Neutrophil (primary cell): Measurements from ENCODE around the gene MMP17.
"Not testable (repeated sequence)": the region's sequence is repeated elsewhere in the genome, so short reads cannot be mapped to it uniquely, and the experiment has no call there.

Experiments
- H3K27ac ChIP-seq: fragments of 200-600 bp; sonication (generic); 2 replicates; pipeline ENCODE4 v1.5.1; 2016; ENCODE audit warnings: mild to moderate bottlenecking, moderate library complexity
- H3K27me3 ChIP-seq: fragments of 200-600 bp; sonication (generic); 2 replicates; pipeline ENCODE4 v1.6.0; 2016; ENCODE audit warnings: mild to moderate bottlenecking
- H3K36me3 ChIP-seq: fragments of 200-600 bp; sonication (generic); 2 replicates; pipeline ENCODE4 v1.5.1; 2017
- H3K4me1 ChIP-seq, 2 experiments: fragments of 200-600 bp in 1 of 2; sonication (generic) in 1 of 2; 1 replicate in 1 of 2; 2 replicates in 1 of 2; pipeline versions ENCODE4 v1.5.1 to v1.6.1; 2013 to 2016; ENCODE audit warnings: low read depth in 1 of 2, low read length in 1 of 2, mild to moderate bottlenecking in 1 of 2, moderate library complexity in 1 of 2; ENCODE audit not compliant: control insufficient read depth in 1 of 2, insufficient read depth in 1 of 2
- H3K4me3 ChIP-seq, 2 experiments: fragments of 200-600 bp in 1 of 2; sonication (generic) in 1 of 2; 1 replicate in 1 of 2; 2 replicates in 1 of 2; pipeline ENCODE4 v1.5.1; 2013 to 2016; ENCODE audit warnings: low read depth in 1 of 2, low read length in 1 of 2, mild to moderate bottlenecking in 1 of 2, moderate library complexity in 1 of 2
- H3K9me3 ChIP-seq: fragments of 200-600 bp; sonication (generic); 2 replicates; pipeline ENCODE4 v1.5.1; 2016
- CTCF ChIP-seq: fragments of 200-600 bp; sonication (generic); IDR thresholded peaks from 2 replicates; pipeline ENCODE4 v1.5.1; 2016; ENCODE audit warnings: antibody characterized with exemption

Gene MMP17

DNA sequence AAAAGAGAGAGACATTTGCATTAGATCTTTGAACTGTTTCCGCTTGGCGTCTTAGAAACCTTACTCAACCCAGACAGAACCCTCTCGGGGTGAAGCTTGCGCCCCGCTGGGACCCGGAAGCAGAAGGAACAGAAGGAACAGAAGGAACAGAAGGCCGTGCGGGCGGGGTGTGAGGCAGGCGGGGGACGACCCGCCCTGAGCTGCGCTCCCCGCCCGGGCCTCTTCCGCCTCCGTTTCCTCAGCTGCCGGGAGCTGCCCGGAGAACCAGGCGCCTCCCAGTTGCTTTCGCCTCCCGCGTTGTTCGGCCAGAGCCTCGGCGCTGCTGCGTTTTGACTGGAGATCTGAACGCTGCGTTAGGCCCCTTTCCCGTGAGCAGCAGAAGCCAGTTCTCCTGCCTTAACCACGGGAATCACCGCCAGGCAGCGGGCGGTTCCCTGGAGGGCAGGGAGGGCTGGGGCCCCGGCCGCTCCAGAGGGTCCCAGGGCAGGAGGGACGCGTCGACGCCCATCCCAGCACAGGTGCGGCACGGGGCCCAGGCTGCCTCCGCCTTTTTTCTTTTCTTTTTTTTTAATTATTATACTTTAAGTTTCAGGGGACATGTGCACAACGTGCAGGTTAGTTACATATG, 19.3 kb upstream of the MMP17 start:
- H3K4me3 ChIP-seq, result peak overlapping the region; percentile 31 to 54

DNA sequence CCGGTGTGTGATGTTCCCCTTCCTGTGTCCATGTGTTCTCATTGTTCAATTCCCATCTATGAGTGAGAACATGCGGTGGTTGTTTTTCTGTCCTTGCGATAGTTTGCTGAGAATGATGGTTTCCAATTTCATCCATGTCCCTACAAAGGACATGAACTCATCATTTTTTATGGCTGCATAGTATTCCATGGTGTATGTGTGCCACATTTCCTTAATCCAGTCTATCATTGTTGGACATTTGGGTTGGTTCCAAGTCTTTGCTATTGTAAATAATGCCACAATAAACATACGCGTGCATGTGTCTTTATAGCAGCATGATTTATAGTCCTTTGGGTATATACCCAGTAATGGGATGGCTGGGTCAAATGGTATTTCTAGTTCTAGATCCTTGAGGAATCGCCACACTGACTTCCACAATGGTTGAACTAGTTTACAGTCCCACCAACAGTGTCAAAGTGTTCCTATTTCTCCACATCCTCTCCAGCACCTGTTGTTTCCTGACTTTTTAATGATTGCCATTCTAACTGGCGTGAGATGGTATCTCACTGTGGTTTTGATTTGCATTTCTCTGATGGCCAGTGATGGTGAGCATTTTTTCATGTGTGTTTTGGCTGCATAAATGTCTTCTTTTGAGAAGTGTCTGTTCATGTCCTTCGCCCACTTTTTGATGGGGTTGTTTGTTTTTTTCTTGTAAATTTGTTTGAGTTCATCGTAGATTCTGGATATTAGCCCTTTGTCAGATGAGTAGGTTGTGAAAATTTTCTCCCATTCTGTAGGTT, 18.5 kb upstream of the MMP17 start:
- H3K27ac ChIP-seq, H3K4me1 ChIP-seq, H3K9me3 ChIP-seq, H3K4me3 ChIP-seq, H3K36me3 ChIP-seq, H3K27me3 ChIP-seq: not testable (repeated sequence)

More for the DNA sequence above, 19.3 kb upstream of the MMP17 start:
- Histone ChIP-seq H3K27ac (peak overlapping the region; percentile 51), H3K27me3 (no peaks in the 10 kb centered on the region), H3K9me3 (no peaks in the 10 kb centered on the region), H3K36me3 (no peaks in the 10 kb centered on the region), H3K4me1 (peaks cover 0 to 4% of the 10 kb centered on the region in 2 experiments)
- TF ChIP-seq CTCF, result no peak

- Histone ChIP-seq H3K27ac (no peak overlapping the region), H3K36me3 (no peaks in the 10 kb centered on the region), H3K4me1 (no peaks in the 10 kb centered on the region), H3K9me3 (no peaks in the 10 kb centered on the region), H3K27me3 (no peaks in the 10 kb centered on the region), H3K4me3 (no peak overlapping the region)
- TF ChIP-seq CTCF, result no peak
Observed at GRCh38 chr12:131810726-131811125, 17.5 kb upstream of the MMP17 start.

DNA sequence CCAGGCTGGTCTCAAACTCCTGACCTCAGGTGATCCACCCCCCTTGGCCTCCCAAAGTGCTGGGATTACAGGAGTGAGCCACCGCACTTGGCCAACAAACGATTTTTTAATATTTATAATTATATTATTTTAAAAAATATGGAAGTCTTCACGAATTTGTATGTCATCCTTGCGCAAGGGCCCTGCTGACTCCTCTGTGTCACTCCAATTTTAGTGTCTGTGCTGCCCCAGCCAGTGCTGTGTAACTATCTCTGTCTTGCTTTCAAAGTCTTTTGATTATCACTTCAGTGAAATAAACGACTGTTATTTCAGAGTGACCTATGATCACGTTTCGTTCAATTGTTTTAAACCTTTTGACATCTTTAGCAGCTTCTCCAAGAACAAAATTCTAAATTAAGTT, 13.1 kb upstream of the MMP17 start:
- H3K36me3 ChIP-seq, result no peaks in the 10 kb centered on the region
- H3K27me3 ChIP-seq, result no peaks in the 10 kb centered on the region
- H3K4me1 ChIP-seq, result peaks cover 21 to 30% of the 10 kb centered on the region in 2 experiments
- no peak overlapping the region for H3K27ac ChIP-seq
- no peak for TF ChIP-seq CTCF
- no peaks in the 10 kb centered on the region for H3K9me3 ChIP-seq
- H3K4me3 ChIP-seq, result no peak overlapping the region

DNA sequence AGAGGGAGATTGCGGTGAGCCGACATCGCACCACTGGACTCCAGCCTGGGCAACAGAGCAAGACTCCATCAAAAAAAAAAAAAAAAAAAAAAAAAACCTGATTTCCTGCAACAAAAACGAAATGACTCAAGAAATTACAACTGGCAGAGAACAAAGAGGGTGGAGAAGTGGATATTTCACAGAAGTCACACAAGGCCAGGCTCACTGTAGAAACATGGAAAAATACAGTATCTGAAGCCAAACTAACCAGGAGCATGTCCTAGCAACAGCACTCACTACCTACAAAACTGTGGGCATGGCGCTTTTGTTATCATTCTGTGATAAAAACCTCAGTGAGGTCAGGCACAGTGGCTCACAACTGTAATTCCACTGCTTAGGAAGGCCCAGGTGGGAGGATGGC, 11.7 kb upstream of the MMP17 start:
- H3K27me3 ChIP-seq, result no peaks in the 10 kb centered on the region
- H3K4me3 ChIP-seq, result no peak overlapping the region
- no peak overlapping the region for H3K27ac ChIP-seq
- H3K36me3 ChIP-seq, result no peaks in the 10 kb centered on the region
- no peak for TF ChIP-seq CTCF
- H3K9me3 ChIP-seq, result no peaks in the 10 kb centered on the region
- H3K4me1 ChIP-seq, result peaks cover 21 to 30% of the 10 kb centered on the region in 2 experiments

DNA sequence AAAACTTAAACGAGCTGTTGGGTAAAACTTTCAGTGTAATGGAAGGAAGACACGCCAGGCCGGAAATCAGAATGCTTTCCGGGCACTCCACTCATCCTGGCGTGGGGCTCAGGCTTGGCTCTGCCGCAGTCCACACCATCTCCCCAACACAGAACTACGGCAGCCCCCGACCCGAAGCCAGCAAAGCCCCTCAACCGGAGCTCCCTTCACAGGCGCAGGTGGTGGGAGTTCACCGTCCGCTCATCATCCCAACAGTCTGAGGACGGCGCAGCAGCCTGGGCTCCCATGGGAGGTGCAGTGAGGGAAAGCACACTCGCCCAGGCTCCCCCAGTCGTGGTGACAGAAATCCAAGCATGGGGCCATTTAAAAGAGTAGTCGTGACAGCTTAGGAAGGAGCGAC, 11.0 kb upstream of the MMP17 start:
- no peak overlapping the region for H3K4me3 ChIP-seq
- no peak for TF ChIP-seq CTCF
- H3K36me3 ChIP-seq, result no peaks in the 10 kb centered on the region
- no peaks in the 10 kb centered on the region for H3K9me3 ChIP-seq
- H3K4me1 ChIP-seq, result peaks cover 21 to 30% of the 10 kb centered on the region in 2 experiments
- H3K27ac ChIP-seq, result no peak overlapping the region
- H3K27me3 ChIP-seq, result no peaks in the 10 kb centered on the region
